Measurements from ENCODE around the gene USP25. TPM values are rescaled to one million over a fixed set of nuclear protein-coding genes. Genes with fewer than 3 reads are reported as not detected.

USP25 gene
- total and polyA plus RNA-seq, 2 donors (not counting 1 experiment from before 2014, with no cell fraction given): 14.2 to 55.5 TPM

GRCh38 chr21:15692711-15693110 lies 37.1 kb upstream of the USP25 start:
- DNase-seq (no peak), ATAC-seq (ENCODE audit: low read depth) (no peak)
- Histone ChIP-seq H3K9me3 (ENCODE audit: control extremely low read depth in 1 of 3, control insufficient read depth in 2 of 3, insufficient read depth in 1 of 3, low read length in 2 of 3) (no peaks in the 10 kb centered on the region), H3K4me1 (ENCODE audit: control insufficient read depth in 2 of 2, insufficient read depth in 2 of 2, low read length in 2 of 2) (no peaks in the 10 kb centered on the region), H4K20me1 (ENCODE audit: control insufficient read depth, insufficient read depth, low read length, poor library complexity, severe bottlenecking) (no peaks in the 10 kb centered on the region), H3K9ac (ENCODE audit: low read length) (no peak overlapping the region), H3K79me2 (ENCODE audit: control insufficient read depth, insufficient read depth, low read length) (no peaks in the 10 kb centered on the region), H3K36me3 (replicated peaks in 1 of 2; ENCODE audit: control extremely low read depth in 1 of 2, control insufficient read depth in 1 of 2, extremely low read depth in 1 of 2, insufficient read depth in 2 of 2, low read length in 1 of 2) (no peaks in the 10 kb centered on the region), H3K27ac (ENCODE audit: low read length in 2 of 2) (no peak overlapping the region), H3K4me2 (replicated peaks; ENCODE audit: low read depth, low read length, poor library complexity, severe bottlenecking) (no peak overlapping the region), H3K27me3 (replicated peaks in 1 of 4; ENCODE audit: control extremely low read depth in 1 of 4, control insufficient read depth in 3 of 4, insufficient read depth in 4 of 4, low read length in 3 of 4) (peaks cover 0 to 4% (median 0%) of the 10 kb centered on the region in 4 experiments), H3K4me3 (ENCODE audit: control extremely low read depth in 1 of 5, extremely low read depth in 1 of 5, insufficient read depth in 1 of 5, low read depth in 2 of 5, low read length in 4 of 5) (no peak overlapping the region), H2AFZ (ENCODE audit: insufficient read depth, low read depth, low read length, poor library complexity, severe bottlenecking) (no peak overlapping the region)
- H3K27me3 Mint-ChIP-seq: peaks cover 17% of the 10 kb centered on the region
- intact Hi-C loops (cut with micrococcal nuclease): no loop called here
- no peak overlapping the region for H3K4me3 Mint-ChIP-seq
- no peaks in the 10 kb centered on the region for H3K4me1 Mint-ChIP-seq
- H3K9me3 Mint-ChIP-seq (ENCODE audit: insufficient read depth): no peaks in the 10 kb centered on the region
- ChIA-PET POLR2A (no interaction called here), CTCF (no interaction called here)
- no peak overlapping the region for H3K27ac Mint-ChIP-seq
- TF ChIP-seq EZH2 (IDR thresholded peaks at IDR 0.05; ENCODE audit: borderline replicate concordance, insufficient read depth, low read depth, low read length, poor library complexity, severe bottlenecking): no peak
- no peak for TF ChIP-seq CTCF (IDR thresholded peaks at IDR 0.05)
- WGBS (ENCODE audit: insufficient coverage): 80% methylated on average over 1 of the region's 2 CpGs

- Mint-ChIP-seq H3K27me3 (peaks cover 14% of the 10 kb centered on the region), H3K9me3 (ENCODE audit: insufficient read depth) (peaks cover 3% of the 10 kb centered on the region), H3K4me3 (no peak overlapping the region), H3K4me1 (no peaks in the 10 kb centered on the region), H3K27ac (no peak overlapping the region)
- DNase-seq (no peak), ATAC-seq (ENCODE audit: low read depth) (no peak)
- Histone ChIP-seq H3K27me3 (replicated peaks in 1 of 4; ENCODE audit: control extremely low read depth in 1 of 4, control insufficient read depth in 3 of 4, insufficient read depth in 4 of 4, low read length in 3 of 4) (peaks cover 0 to 4% (median 0%) of the 10 kb centered on the region in 4 experiments), H3K27ac (ENCODE audit: low read length in 2 of 2) (no peak overlapping the region), H3K4me3 (ENCODE audit: control extremely low read depth in 1 of 5, extremely low read depth in 1 of 5, insufficient read depth in 1 of 5, low read depth in 2 of 5, low read length in 4 of 5) (no peak overlapping the region), H3K4me1 (ENCODE audit: control insufficient read depth in 2 of 2, insufficient read depth in 2 of 2, low read length in 2 of 2) (no peaks in the 10 kb centered on the region), H4K20me1 (ENCODE audit: control insufficient read depth, insufficient read depth, low read length, poor library complexity, severe bottlenecking) (no peaks in the 10 kb centered on the region), H3K79me2 (ENCODE audit: control insufficient read depth, insufficient read depth, low read length) (no peaks in the 10 kb centered on the region), H3K4me2 (replicated peaks; ENCODE audit: low read depth, low read length, poor library complexity, severe bottlenecking) (no peak overlapping the region), H3K9ac (ENCODE audit: low read length) (no peak overlapping the region), H3K9me3 (ENCODE audit: control extremely low read depth in 1 of 3, control insufficient read depth in 2 of 3, insufficient read depth in 1 of 3, low read length in 2 of 3) (no peaks in the 10 kb centered on the region), H2AFZ (ENCODE audit: insufficient read depth, low read depth, low read length, poor library complexity, severe bottlenecking) (no peak overlapping the region), H3K36me3 (replicated peaks in 1 of 2; ENCODE audit: control extremely low read depth in 1 of 2, control insufficient read depth in 1 of 2, extremely low read depth in 1 of 2, insufficient read depth in 2 of 2, low read length in 1 of 2) (no peaks in the 10 kb centered on the region)
- CTCF ChIA-PET: no interaction called here
- POLR2A ChIA-PET: no interaction called here
- intact Hi-C loops (cut with micrococcal nuclease): no loop called here
- no CpG with 5 or more reads among the region's 1 CpG for WGBS (ENCODE audit: insufficient coverage)
- no peak for TF ChIP-seq EZH2 (IDR thresholded peaks at IDR 0.05; ENCODE audit: borderline replicate concordance, insufficient read depth, low read depth, low read length, poor library complexity, severe bottlenecking)
- no peak for TF ChIP-seq CTCF (IDR thresholded peaks at IDR 0.05)
These were observed 34.5 kb upstream of the USP25 start for GRCh38 chr21:15695241-15695640.

Data from B cell (primary cell).